SK-N-SH (cell line): ENCODE results near the gene UNC50. TPM values are rescaled to one million over a fixed set of nuclear protein-coding genes. Genes with fewer than 3 reads are reported as not detected.

Experiments
- CTCF ChIA-PET: fragments of 300-600, 350-600 bp; formaldehyde crosslinking; extraction: SDS; loops from one replicate; lab custom pipeline; 2021; lab: Yijun Ruan, JAX
- POLR2A ChIA-PET: fragments of 350-600 bp; sonication (Branson Sonifier 250); formaldehyde crosslinking; extraction: SDS; loops from one replicate; lab custom pipeline; 2020; ENCODE audit warnings: antibody characterized with exemption, inconsistent platforms; lab: Yijun Ruan, JAX
- DNase-seq: peaks from one replicate; pipeline ENCODE4 v3.0.0; 2012
- H2AFZ ChIP-seq: fragments of 200-600 bp; sonication (generic); 2 replicates; pipeline ENCODE4 v1.8.1; 2016; ENCODE audit warnings: antibody characterized with exemption, mild to moderate bottlenecking, low read depth
- H3F3A ChIP-seq: fragments of 200-600 bp; sonication (generic); replicated peaks from 2 replicates; pipeline ENCODE3; 2016; ENCODE audit warnings: antibody characterized with exemption, mild to moderate bottlenecking; ENCODE audit not compliant: insufficient read depth
- H3K27ac ChIP-seq, 2 experiments: fragments of 200-500 bp in 1 of 2; fragments of 200-600 bp in 1 of 2; sonication (Bioruptor generic) in 1 of 2; sonication (generic), shearing (Covaris generic) in 1 of 2; 2 replicates each; pipeline versions ENCODE4 v1.5.1 to v1.6.1; 2014 to 2016; ENCODE audit warnings: low read depth in 2 of 2, inconsistent platforms in 1 of 2, low read length in 1 of 2, mild to moderate bottlenecking in 1 of 2, mixed read lengths in 1 of 2
- H3K27me3 ChIP-seq: fragments of 200-600 bp; sonication (generic), shearing (Covaris generic); 2 replicates; pipeline ENCODE4 v1.6.1; 2016; ENCODE audit warnings: mixed run types; ENCODE audit not compliant: insufficient read depth
- H3K36me3 ChIP-seq, 2 experiments: fragments of 200-500 bp in 1 of 2; fragments of 200-600 bp in 1 of 2; sonication (Bioruptor generic) in 1 of 2; sonication (generic) in 1 of 2; replicated peaks in 1 of 2; 2 replicates each; pipeline versions ENCODE3 to v1.5.1; 2014 to 2016; ENCODE audit warnings: low read length in 1 of 2, mild to moderate bottlenecking in 1 of 2; ENCODE audit not compliant: insufficient read depth in 2 of 2, control insufficient read depth in 1 of 2
- H3K4me1 ChIP-seq, 2 experiments: fragments of 200-500 bp in 1 of 2; fragments of 200-600 bp in 1 of 2; sonication (Bioruptor generic) in 1 of 2; sonication (generic), shearing (Covaris generic) in 1 of 2; 2 replicates each; pipeline versions ENCODE4 v1.5.1 to v1.6.1; 2014 to 2016; ENCODE audit warnings: low read depth in 1 of 2, low read length in 1 of 2, mixed run types in 1 of 2; ENCODE audit not compliant: insufficient read depth in 2 of 2, control insufficient read depth in 1 of 2
- H3K4me2 ChIP-seq: fragments of 200-600 bp; sonication (generic), shearing (Covaris generic); 2 replicates; pipeline ENCODE4 v1.6.1; 2017; ENCODE audit warnings: mixed run types
- H3K4me3 ChIP-seq, 2 experiments: fragments of 200-500 bp in 1 of 2; fragments of 200-600 bp in 1 of 2; sonication (Bioruptor generic) in 1 of 2; sonication (generic), shearing (Covaris generic) in 1 of 2; 2 replicates each; pipeline versions ENCODE4 v1.5.1 to v1.8.1; 2014 to 2016; ENCODE audit warnings: low read depth in 2 of 2, inconsistent platforms in 1 of 2, low read length in 1 of 2, mild to moderate bottlenecking in 1 of 2, mixed read lengths in 1 of 2, moderate library complexity in 1 of 2
- H3K79me2 ChIP-seq: fragments of 200-600 bp; sonication (generic); 2 replicates; pipeline ENCODE4 v1.8.1; 2017; ENCODE audit warnings: mild to moderate bottlenecking; ENCODE audit not compliant: insufficient read depth
- H3K9ac ChIP-seq: fragments of 200-600 bp; sonication (generic); 2 replicates; pipeline ENCODE4 v1.6.1; 2017; ENCODE audit warnings: mixed run types
- H3K9me2 ChIP-seq: fragments of 200-600 bp; sonication (generic); 2 replicates; pipeline ENCODE4 v1.6.1; 2017; ENCODE audit warnings: mixed run types
- H3K9me3 ChIP-seq: fragments of 200-600 bp; sonication (generic); 2 replicates; pipeline ENCODE4 v1.6.1; 2017; ENCODE audit warnings: mixed run types, mild to moderate bottlenecking, moderate library complexity
- H4K20me1 ChIP-seq: fragments of 200-600 bp; sonication (generic); 2 replicates; pipeline ENCODE4 v1.6.1; 2017; ENCODE audit warnings: mild to moderate bottlenecking, mixed run types; ENCODE audit not compliant: insufficient read depth
- FOSL2 ChIP-seq: IDR thresholded peaks from 2 replicates; pipeline ENCODE4 v1.4.0; 2012; ENCODE audit warnings: low read depth, mild to moderate bottlenecking, moderate library complexity, borderline replicate concordance
- FOXM1 ChIP-seq: IDR thresholded peaks from 2 replicates; pipeline ENCODE4 v1.4.0; 2012; ENCODE audit warnings: low read depth, mild to moderate bottlenecking
- JUND ChIP-seq: IDR thresholded peaks from 2 replicates; pipeline ENCODE4 v1.4.0; 2012
- MAX ChIP-seq: IDR thresholded peaks from 2 replicates; pipeline ENCODE4 v1.4.0; 2012; ENCODE audit warnings: low read depth
- NFIC ChIP-seq: IDR thresholded peaks from 2 replicates; pipeline ENCODE4 v1.4.0; 2012; ENCODE audit warnings: borderline replicate concordance
- PBX3 ChIP-seq: IDR thresholded peaks from 2 replicates; pipeline ENCODE4; 2012
- POLR2AphosphoS5 ChIP-seq: IDR thresholded peaks from 2 replicates; pipeline ENCODE4 v1.6.1; 2012; ENCODE audit warnings: low read depth, low read length
- RCOR1 ChIP-seq: fragments of 150-350 bp; IDR thresholded peaks from 2 replicates; pipeline ENCODE4 v1.6.1; 2017; ENCODE audit warnings: antibody characterized with exemption, low read length
- RFX5 ChIP-seq: IDR thresholded peaks from 2 replicates; pipeline ENCODE4 v1.6.1; 2012; ENCODE audit warnings: mild to moderate bottlenecking, improper control_type of control experiment, low read length
- TCF12 ChIP-seq: IDR thresholded peaks from 2 replicates; pipeline ENCODE4 v1.4.0; 2012
- USF1 ChIP-seq: IDR thresholded peaks from 2 replicates; pipeline ENCODE4 v1.4.0; 2012; ENCODE audit warnings: low read depth, borderline replicate concordance
- USF2 ChIP-seq: fragments of 150-350 bp; IDR thresholded peaks from 2 replicates; pipeline ENCODE4 v1.6.1; 2017; ENCODE audit warnings: antibody characterized with exemption, low read length, low read depth, borderline replicate concordance
- WGBS: methylation state at CpG from one replicate; pipeline ENCODE4 v1.1.6; 2017; ENCODE audit warnings: low lambda C conversion rate; 5-methylcytosine and 5-hydroxymethylcytosine counted together
- polyA plus RNA-seq, 3 experiments: library from polyadenylated mRNA; depleted of rRNA; stranded (reverse); fragments of >200 nt; gene quantifications; 2 replicates each; pipeline ENCODE4 v1.2.3, GENCODE V29; 2012

The UNC50 gene
- polyA plus RNA-seq, 1 of the 3 experiments (the other 2 are of a cell fraction): 46.9 TPM

GRCh38 chr2:98559581-98559980, 48.8 kb upstream of the UNC50 start:
- no peaks in the 10 kb centered on the region for H4K20me1 ChIP-seq
- H3K4me2 ChIP-seq: peak overlapping the region; percentile 64; the same call in 1 of the 2 replicates
- H3K9me2 ChIP-seq: no peaks in the 10 kb centered on the region
- no peak overlapping the region for H2AFZ ChIP-seq
- no peaks in the 10 kb centered on the region for H3K9me3 ChIP-seq
- no peaks in the 10 kb centered on the region for H3K79me2 ChIP-seq
- no peak for TF ChIP-seq JUND
- TF ChIP-seq TCF12: no peak
- TF ChIP-seq USF2: no peak
- no peak for TF ChIP-seq POLR2AphosphoS5
- TF ChIP-seq, all 33 proteins: peak for 0
- no peak for DNase-seq
- H3K36me3 ChIP-seq: peaks cover 8 to 43% of the 10 kb centered on the region in 2 experiments
- ChIA-PET CTCF (interaction anchor here (1.0 to 2.7 kb wide), 3 partner anchors 9 to 71 kb away, joined by 3 to 14 read pairs (median 3); no protein-coding TSS in a partner anchor), POLR2A (interaction anchor here (1.0 kb wide), 1 partner anchor 115 kb away, joined by 3 read pairs; the partner anchor contains the start of gene INPP4A)
- H3K4me3 ChIP-seq: no peak overlapping the region
- no peak overlapping the region for H3K9ac ChIP-seq
- H3K27me3 ChIP-seq: no peaks in the 10 kb centered on the region
- peak overlapping the region in 1 of 2 experiments; percentile 51; a peak in 1 of 4 replicates for H3K27ac ChIP-seq
- 93% methylated on average over 3 of the region's 3 CpGs for WGBS
- H3F3A ChIP-seq: peaks cover 8% of the 10 kb centered on the region
- H3K4me1 ChIP-seq: peaks cover 7 to 9% of the 10 kb centered on the region in 2 experiments; a peak in 2 of 4 replicates

- peak overlapping the region; percentile 64; the same call in 1 of the 2 replicates for H3K4me2 ChIP-seq
Observed at GRCh38 chr2:98560256-98560771, 48.1 kb upstream of the UNC50 start.

More at GRCh38 chr2:98560256-98560771, 48.1 kb upstream of the UNC50 start:
- H3K36me3 ChIP-seq: peaks cover 8 to 47% of the 10 kb centered on the region in 2 experiments
- H3F3A ChIP-seq: peaks cover 8% of the 10 kb centered on the region
- H4K20me1 ChIP-seq: no peaks in the 10 kb centered on the region
- DNase-seq: no peak
- no peak overlapping the region for H3K4me3 ChIP-seq
- no peak overlapping the region for H3K9ac ChIP-seq
- no peaks in the 10 kb centered on the region for H3K79me2 ChIP-seq
- TF ChIP-seq FOXM1: no peak
- TF ChIP-seq USF1: no peak
- TF ChIP-seq RFX5: no peak
- TF ChIP-seq MAX: peak; percentile 55; the same call in 1 of the 2 replicates
- peak; percentile 68; the same call in 1 of the 2 replicates for TF ChIP-seq FOSL2
- no peak for TF ChIP-seq RCOR1
- TF ChIP-seq POLR2AphosphoS5: no peak
- TF ChIP-seq PBX3: peak; percentile 75
- TF ChIP-seq USF2: no peak
- TF ChIP-seq JUND: peak; percentile 31; the same call in 1 of the 2 replicates
- TF ChIP-seq TCF12: peak; percentile 28; the same call in 1 of the 2 replicates
- peak; percentile 61; the same call in 1 of the 2 replicates for TF ChIP-seq NFIC
- peaks cover 7 to 9% of the 10 kb centered on the region in 2 experiments; a peak in 2 of 4 replicates for H3K4me1 ChIP-seq
- no peaks in the 10 kb centered on the region for H3K9me3 ChIP-seq
- ChIA-PET POLR2A (interaction anchor here (1.0 kb wide), 1 partner anchor 116 kb away, joined by 3 read pairs; the partner anchor contains the start of gene INPP4A), CTCF (interaction anchor here (0.8 to 2.7 kb wide), 6 partner anchors 9 to 72 kb away, joined by 3 to 14 read pairs (median 3); no protein-coding TSS in a partner anchor)
- no peaks in the 10 kb centered on the region for H3K9me2 ChIP-seq
- no peaks in the 10 kb centered on the region for H3K27me3 ChIP-seq
- WGBS: 75% methylated on average over 8 of the region's 9 CpGs
- peak overlapping the region in 1 of 2 experiments; percentile 51; a peak in 2 of 4 replicates for H3K27ac ChIP-seq
- no peak overlapping the region for H2AFZ ChIP-seq
